ENCODE data around the gene PFKFB3.

- no peak for TF ChIP-seq CTCF (IDR thresholded peaks at IDR 0.05)
- no peak for TF ChIP-seq POLR2AphosphoS5 (IDR thresholded peaks at IDR 0.05)
- no peak for TF ChIP-seq POLR2A (IDR thresholded peaks at IDR 0.05)
- no peak for TF ChIP-seq EP300 (IDR thresholded peaks at IDR 0.05)
Observed at GRCh38 chr10:6296828-6297251, 94.1 kb downstream of the PFKFB3 start.

All from sigmoid colon (tissue), 4 donors.